GM18867 (cell line): ENCODE results near the gene CCT3.
A peak's percentile ranks its signal among the peaks of the same experiment; 100 is the strongest.
"Not testable (repeated sequence)": the region's sequence is repeated elsewhere in the genome, so short reads cannot be mapped to it uniquely, and the experiment has no call there.

Experiments
- ATAC-seq: cut with Tn5 transposase; IDR thresholded peaks from one replicate; pipeline ENCODE4 v1.9.1; 2021; ENCODE audit warnings: mild to moderate bottlenecking, moderate library complexity; ENCODE audit not compliant: unreplicated experiment

The CCT3 gene

DNA sequence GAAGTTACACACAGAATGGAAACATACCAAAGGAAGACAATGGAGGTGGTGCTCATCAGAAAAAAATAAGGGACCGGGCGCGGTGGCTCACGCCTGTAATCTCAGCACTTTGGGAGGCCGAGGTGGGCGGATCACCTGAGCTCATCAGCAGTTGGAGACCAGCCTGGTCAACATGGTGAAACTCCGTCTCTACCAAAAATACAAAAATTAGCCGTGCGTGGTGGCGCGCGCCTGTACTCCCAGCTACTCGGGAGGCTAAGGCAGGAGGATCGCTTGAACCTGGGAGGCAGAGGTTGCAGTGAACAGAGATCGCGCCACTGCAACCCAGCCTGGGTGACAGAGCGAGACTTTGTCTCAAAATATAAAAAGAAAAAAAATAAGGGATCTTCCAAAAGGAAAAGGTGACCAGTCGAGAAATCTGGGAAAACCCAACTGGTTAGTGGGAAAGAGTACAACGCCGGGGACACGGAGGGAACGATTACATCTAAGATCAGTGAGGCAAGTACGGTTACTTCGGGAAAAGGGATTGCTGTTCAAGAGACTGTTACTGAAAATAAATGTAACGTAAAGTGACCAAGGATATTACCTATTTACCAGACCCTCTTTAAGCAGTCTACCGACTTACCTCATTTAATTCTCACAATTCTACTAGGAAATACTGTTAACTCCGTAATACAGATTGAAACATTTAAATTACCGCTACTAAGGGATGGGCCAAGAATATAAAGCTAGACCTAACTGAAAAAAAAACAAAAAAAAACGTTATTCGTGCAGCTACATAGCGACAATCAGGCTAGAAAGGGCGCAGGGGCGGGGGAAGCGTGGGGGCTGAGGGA, 822 bp downstream of the CCT3 start:
- ATAC-seq = no peak

DNA sequence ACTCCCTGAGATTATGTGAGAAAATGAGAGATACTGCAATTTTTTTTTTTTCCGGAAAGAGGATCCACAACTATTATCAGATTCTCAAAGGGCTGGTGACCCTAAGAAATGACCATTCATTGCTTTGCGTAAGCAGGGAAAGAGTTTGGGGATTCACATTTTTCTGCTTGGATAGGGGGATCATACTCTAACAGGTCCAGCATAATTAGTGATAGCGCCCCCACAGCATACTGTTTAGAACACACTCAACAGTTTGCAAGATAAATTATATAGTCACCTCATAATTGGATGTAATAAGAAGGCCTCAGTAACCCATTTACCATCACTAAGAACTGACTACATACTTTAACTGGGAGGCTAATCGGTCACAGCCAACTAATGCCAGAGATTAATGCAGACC, 1.9 kb downstream of the CCT3 start:
- no peak for ATAC-seq

DNA sequence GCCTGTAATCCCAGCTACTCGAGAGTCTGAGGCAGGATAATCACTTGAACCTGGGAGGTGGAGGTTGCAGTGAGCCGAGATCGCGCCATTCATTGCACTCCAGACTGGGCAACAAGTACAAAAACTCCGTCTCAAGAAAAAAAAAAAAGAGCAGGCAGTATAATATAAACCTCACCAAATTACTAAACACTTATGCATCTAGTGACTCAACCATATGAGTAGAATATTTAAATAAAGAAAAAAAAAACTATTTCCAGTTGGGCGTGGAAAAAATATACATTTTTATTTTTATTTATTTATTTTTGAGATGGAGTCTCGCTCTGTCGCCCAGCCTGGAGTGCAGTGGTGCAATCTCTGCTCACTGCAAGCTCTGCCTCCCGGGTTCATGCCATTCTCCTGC, 14.9 kb downstream of the CCT3 start:
- ATAC-seq = not testable (repeated sequence)

DNA sequence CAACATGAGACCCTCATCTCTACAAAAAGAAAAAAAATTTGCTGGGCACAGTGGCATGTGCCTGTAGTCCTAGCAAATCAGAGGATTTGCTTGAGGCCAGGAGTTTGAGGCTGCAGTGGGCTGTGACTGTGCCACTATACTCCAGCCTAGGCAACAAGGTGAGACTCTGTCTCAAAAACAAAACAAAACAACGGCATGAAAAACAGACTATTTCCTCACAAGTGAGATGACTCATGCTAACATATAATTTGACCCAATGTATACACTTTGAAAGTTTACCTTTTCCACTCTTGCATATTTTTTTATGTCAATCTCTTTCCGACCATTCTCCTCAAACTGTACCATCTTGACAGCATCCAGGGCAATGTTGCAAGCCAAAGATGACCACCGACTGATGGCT, 17.5 kb downstream of the CCT3 start:
- no peak for ATAC-seq

DNA sequence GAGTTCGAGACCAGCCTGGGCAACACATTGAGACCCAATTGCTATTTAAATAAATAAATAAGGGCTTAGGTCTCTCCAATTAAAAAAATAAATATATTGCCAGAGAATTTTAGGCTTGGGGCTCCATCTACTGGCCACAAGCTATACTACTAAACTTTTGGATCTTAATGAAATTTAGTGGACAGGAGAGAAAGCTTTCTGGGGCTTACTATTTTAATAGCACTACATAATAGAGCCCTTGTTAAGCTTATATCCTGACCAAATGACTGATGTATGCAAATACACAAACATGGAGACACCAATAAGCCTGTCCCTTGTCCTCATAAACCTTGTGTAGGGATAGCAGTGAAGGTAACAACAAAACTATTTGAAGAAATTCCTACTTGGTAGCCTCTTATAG, 18.4 kb downstream of the CCT3 start:
- no peak for ATAC-seq

DNA sequence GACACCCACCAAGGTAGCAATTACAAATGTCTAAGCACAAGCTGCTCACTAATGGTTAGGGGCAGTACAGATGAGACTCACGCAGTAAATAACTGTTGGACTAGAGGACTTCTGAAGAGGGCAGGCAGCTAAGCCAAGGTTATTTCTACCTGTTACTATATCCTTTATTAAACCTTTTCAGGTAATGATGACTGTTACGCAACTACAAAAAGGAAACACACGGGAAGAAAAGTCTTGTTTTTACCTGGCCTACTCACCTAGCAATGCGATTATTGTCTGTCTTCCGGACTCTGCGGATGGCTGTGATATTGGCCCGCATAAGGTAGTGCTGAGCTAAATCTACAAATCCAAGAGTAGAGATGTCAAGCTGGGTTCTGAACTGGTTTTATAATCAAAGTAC, 21.2 kb downstream of the CCT3 start:
- no peak for ATAC-seq

DNA sequence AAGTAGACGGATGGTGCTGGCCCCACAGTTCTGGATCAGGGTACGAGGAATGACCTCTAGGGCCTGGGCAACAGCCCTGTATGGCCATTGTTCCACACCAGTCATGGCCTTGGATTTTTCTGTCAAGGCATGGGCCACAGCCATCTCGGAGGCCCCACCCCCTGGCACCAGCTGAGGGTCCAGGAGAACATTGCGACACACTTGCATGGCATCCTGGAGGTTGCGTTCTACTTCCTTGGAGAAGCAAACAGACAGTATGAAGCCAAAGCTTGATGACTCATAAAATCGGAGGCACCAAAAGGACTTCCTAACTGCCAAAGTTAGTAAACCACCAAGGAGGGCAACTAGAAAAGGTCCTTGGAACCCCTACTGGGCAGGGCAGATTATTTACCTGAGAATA, 27.1 kb downstream of the CCT3 start:
- ATAC-seq = no peak

DNA sequence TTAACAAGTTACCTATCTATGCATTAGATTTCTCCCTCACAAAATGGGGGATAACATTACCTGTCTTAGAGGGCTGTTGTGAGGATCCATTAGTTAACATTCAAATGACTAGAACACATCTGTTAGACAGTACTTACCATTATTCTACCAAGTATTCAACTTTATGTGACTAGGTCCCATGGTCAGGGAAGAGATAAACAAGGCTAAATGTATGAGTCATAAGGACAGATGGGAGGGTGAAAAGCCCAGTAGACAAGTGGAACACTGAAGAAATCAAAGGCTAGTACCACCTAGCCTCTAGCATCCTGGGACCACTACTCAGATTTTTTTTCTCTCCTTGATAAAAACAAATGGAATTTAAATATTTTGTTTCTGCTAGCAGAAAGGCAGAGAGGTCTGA, 30.0 kb downstream of the CCT3 start:
- no peak for ATAC-seq

DNA sequence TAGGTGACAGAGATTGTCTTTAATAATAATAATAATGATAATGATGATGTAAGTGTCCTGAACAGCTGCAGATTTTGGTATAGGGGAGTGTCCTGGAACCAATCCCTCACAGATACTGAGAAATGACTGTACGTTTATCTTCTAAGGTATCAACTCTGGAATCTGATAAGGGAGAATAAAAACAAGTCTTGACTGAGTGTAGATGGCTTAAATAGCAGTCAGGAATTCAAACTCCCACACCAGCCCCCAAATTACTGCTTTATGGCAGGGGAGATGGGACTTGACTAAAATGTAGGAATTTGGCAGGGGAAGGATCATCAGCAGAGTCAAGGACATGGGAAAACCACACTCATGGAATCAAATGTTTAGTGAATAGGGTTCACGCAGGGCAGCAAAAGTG, 32.9 kb downstream of the CCT3 start:
- ATAC-seq = no peak

DNA sequence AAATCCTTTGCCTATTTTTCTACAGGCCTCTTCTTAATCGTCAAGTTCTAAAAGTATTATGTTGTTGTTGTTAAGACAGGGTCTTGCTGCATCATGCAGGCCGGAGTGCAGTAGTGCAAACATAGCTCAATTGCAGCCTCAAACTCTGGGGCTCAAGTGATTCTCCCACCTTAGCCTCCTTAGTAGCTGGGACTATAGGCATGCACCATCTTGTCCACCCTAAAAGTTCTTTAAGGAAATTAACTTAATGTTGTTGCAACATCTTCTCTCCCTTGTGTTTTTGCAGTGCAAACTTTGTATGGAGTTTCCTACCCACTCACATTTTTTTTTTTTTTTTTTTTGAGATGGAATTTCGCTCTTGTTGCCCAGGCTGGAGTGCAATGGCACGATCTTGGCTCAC, 34.9 kb downstream of the CCT3 start:
- ATAC-seq = no peak

DNA sequence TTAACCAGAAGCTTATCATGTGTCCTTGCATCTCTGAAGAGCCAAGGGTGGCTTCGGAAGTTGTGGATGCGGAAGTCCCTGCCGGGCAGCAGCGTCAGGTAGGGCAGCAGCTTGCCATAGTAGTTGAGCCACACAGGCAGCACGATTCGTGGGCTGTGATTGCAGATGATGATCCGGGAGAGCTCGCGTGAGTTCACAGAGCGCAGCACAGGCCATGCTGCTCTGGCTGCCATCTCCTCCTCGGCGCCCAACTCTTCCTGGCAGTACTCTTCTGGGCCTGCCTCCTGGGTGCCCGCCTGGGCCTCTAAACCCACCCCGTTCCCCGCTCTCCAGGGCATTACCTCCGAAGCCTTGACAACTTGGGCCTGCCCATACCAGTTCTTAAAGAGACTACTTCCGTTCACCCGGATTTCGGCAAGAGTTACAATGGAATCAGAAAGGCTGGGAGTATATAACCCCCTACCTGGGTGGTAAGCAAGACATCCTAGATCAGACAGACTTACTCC, 39.2 kb downstream of the CCT3 start, which contains the start of gene VHLL:
TSS of gene VHLL (minus strand) at position 456 of the 506 bp plus-strand sequence. CDS start at position 338, 118 bp downstream.
- no peak for ATAC-seq

DNA sequence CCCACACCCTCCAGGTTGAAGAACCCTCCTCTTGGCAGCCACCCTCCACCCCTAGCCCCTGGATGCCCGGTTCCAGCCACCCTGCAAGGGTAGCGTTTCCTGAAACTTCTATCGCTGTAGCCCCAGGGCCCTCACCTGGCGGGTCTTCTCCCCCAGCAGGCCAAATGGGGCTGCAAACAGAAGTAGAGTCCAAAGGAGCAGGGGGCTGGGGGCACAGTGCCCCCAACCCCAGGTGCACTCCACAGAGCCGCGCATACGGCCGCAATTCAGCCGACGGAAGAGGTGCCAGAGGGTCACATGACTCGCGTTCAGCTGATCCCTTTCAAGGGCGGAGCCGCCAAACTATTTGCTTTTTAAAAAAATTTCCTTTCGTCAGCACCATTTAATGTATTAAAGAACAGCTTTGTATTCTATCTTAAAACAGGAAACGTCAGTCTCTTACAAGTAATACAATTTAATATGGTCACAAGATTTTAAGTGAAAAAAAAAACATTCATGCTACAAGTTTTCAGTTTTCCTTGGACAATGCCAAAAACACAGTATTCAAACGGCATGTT, 42.6 kb downstream of the CCT3 start, which contains the start of gene GLMP:
TSS of gene GLMP (minus strand) at position 289 of the 557 bp plus-strand sequence. CDS start at position 255, 34 bp downstream.
- ATAC-seq = peak; percentile 52

DNA sequence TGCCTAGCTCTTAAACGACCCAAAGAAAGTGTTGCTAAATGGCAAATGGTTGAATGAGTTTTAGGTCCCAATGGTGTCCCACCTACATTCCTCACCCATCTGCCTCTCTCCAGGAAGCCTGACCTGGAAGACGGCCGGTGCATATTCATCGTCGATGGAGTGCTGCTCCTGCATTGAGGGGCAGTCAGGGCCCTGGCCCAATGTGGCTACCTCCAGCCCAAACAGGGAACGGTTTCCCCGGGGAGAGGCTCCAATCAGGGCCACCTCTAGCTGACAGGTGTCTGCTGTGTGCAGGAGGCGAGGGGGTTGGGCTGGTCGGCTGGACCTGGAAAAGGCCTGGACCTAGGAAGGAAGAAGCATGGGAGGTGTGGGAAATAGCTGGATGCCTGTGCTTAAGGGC, 44.2 kb downstream of the CCT3 start:
- ATAC-seq = no peak

DNA sequence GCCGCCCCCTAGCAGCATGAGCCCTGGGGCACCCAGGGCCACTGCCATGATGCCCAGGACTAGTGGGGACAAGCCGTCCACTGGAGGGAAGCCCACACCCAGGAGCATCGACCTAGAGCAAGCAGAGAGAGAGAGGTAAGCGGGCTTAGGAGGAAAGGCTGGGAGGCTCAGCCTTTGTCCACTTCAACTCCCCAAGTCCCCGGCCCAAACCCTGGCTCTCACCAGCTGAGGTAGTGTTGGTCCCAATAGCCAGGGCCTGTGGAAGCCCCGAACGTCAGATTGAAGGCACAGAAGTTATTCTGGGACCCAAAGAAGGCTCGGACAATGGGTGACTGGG, 45.0 kb downstream of the CCT3 start:
- no peak for ATAC-seq

DNA sequence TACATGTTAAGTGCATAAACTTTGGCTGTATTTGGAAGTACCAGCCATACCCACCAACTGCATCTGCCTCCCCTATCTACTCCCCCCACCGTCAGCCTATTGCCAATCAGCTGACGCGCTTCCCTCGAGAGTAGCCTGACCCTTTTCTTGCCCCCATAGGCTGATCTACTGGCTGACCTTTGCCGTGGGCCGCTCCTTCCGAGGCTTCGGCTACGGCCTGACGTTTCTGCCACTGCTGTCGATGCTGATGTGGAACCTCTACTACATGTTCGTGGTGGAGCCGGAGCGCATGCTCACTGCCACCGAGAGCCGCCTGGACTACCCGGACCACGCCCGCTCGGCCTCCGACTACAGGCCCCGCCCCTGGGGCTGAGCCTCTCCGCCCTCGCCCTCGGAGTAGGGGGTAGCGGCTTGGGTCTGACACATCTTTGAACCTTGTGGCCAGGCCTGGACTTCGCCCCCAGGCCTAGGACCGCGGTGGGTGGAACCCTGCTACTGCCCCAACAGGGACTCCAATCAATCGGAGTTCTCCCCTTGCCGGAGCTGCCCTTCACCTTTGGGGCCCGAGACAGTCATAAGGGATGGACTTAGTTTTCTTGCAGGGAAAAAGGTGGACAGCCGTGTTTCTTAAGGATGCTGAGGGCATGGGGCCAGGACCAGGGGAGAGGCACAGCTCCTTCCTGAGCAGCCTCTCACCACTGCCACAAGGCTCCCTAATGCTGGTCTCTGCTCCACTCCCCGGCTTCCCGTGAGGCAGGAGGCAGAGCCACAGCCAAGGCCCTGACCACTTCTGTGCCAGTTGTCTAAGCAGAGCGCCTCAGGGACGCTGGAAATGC, 46.6 kb downstream of the CCT3 start:
- no peak for ATAC-seq

DNA sequence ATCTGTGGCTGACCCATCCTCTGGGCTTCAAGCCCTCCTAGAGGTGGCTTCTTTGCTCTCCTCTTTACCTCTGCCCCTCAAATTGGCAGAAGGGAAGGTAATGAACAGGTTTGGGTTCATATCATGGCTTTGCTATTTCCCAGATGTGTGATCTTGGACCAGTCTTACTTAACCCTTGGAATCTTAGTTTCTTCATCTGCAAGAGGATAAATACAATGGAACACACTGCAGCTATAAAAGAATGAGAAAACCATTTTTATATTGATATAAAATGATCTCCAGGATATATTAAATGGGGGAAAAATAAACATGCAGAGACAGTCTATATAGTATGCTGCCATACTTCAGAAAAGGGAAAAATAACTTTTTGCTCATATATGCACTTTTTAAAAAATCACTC, 48.2 kb downstream of the CCT3 start:
- ATAC-seq = no peak

DNA sequence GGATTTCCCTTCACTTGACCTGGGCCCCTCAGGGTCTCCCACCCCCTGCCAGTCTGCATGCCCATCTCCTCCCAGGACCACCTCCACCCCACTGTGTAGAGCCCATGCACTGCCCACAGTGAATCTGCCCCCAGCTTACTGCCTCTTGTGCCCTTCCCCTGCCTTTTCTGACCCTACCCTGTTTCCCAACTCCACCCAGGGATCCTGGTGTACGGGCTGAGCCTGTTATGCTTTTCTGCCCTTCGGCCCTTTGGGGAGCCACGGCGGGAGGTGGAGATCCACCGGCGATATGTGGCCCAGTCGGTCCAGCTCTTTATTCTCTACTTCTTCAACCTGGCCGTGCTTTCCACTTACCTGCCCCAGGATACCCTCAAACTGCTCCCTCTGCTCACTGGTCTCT, 52.0 kb downstream of the CCT3 start:
- ATAC-seq = no peak

DNA sequence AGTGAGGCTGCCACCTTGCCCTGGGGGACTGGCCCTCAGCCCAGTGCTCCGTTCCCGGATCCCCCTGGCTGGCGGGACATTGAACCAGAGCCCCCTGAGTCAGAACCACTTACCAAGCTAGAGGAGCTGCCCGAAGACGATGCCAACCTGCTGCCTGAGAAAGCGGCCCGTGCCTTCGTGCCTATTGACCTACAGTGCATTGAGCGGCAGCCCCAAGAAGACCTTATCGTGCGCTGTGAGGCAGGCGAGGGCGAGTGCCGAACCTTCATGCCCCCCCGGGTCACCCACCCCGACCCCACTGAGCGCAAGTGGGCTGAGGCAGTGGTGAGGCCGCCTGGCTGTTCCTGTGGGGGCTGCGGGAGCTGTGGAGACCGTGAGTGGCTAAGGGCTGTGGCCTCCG, 52.7 kb downstream of the CCT3 start:
- ATAC-seq = no peak

DNA sequence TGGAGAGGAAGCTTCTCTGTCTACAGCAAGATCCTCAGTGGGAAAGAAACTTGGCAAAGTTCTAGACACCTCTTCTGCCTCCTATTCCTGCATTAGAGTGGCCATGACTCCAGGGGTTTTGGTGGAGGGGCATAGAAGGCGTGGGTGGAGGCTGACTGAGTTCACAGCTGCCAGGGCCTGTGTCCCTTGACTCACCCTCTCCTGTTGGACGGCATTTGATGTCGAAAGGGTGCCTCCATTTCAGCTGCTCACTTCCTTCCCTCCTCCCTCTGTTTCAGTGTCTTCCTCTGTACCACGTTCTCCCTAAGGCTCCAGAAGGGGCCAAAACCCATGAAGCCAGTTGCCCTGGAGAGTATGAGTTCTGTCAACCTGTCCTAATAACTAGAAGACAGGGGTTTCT, 53.3 kb downstream of the CCT3 start:
- ATAC-seq = no peak

DNA sequence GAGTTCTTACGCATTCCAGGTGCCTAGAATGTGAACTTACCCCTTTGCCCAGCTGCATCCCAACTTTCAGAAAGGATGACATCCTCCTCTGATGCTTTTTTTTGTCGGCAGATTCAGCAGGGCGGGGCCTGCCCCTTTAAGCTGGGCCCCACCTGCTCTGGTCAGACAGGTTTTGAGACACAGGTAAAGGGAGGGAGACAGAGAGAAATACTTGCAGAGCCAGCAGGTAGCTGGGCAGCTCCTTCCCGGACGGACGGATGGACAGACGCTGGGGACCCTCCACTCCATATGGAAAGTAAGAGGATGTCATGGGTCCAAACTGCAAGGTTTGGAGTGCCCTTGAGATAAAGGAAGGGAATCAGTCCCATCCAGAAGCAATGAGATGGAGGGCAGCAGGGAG, 54.0 kb downstream of the CCT3 start, which contains the start of gene TMEM79:
TSS of gene TMEM79 (plus strand) at position 214 of the 400 bp plus-strand sequence. CDS start 902 bp downstream, outside the sequence.
- no peak for ATAC-seq

DNA sequence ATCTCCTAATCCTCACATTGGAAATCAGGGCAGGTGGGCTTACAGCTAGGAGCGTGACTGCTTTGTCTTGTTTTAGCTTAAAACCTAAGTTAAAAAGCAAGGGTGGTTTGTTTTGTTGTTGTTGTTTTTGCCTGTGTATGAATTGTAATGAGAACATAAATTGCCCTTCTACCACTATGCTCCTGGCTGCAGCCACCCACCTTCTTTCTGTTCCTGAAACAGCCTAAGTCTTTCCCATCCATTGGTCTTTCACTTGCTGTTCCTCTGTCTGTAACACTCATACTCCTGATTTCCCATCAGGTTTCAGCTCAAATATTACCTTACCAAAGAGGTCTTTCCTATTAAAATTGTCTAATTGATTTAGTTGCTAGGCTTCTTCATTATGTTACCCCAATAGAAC, 54.6 kb downstream of the CCT3 start:
- ATAC-seq = no peak
